HTR-8/SVneo (cell line): ENCODE data around the gene LIN28B.
"Not testable (repeated sequence)": the region's sequence is repeated elsewhere in the genome, so short reads cannot be mapped to it uniquely, and the experiment has no call there.

Experiments used
- DNase-seq: peaks from one replicate; pipeline ENCODE4 v3.0.0; 2011; ENCODE audit warnings: low spot score, mixed read lengths; ENCODE audit not compliant: insufficient read length
- FAIRE-seq: peaks from 2 replicates; lab custom pipeline; 2011; peaks lifted over from hg19 to GRCh38; lab: Jason Lieb, UNC

LIN28B gene

GRCh38 chr6:105001906-105002305, 45.0 kb downstream of the LIN28B start:
- FAIRE-seq: no peak
- no peak for DNase-seq

GRCh38 chr6:105005451-105005850, 48.5 kb downstream of the LIN28B start:
- DNase-seq (no peak), FAIRE-seq (no peak)

GRCh38 chr6:105013459-105013858, 56.6 kb downstream of the LIN28B start:
- FAIRE-seq: not testable (repeated sequence)

GRCh38 chr6:105014448-105014847, 57.5 kb downstream of the LIN28B start:
- FAIRE-seq (no peak), DNase-seq (no peak)

More at GRCh38 chr6:105013459-105013858, 56.6 kb downstream of the LIN28B start:
- not testable (repeated sequence) for DNase-seq

- no peak for FAIRE-seq
Measured at GRCh38 chr6:105014954-105015353, 58.0 kb downstream of the LIN28B start.

GRCh38 chr6:105015482-105015881, 58.6 kb downstream of the LIN28B start:
- DNase-seq (peak; percentile 22), FAIRE-seq (no peak)

More at GRCh38 chr6:105014954-105015353, 58.0 kb downstream of the LIN28B start:
- peak; percentile 3 for DNase-seq

- FAIRE-seq (no peak), DNase-seq (no peak)
Measured at GRCh38 chr6:105019285-105019684, 62.4 kb downstream of the LIN28B start.

- DNase-seq: no peak
- FAIRE-seq: no peak
Measured at GRCh38 chr6:105021399-105021798, 64.5 kb downstream of the LIN28B start.

- no peak for FAIRE-seq
Measured at GRCh38 chr6:105022416-105022815, 65.5 kb downstream of the LIN28B start.

GRCh38 chr6:105024803-105025202, 67.9 kb downstream of the LIN28B start:
- DNase-seq: no peak
- no peak for FAIRE-seq

More at GRCh38 chr6:105022416-105022815, 65.5 kb downstream of the LIN28B start:
- DNase-seq: no peak

GRCh38 chr6:105028898-105029297, 72.0 kb downstream of the LIN28B start:
- FAIRE-seq: no peak
- DNase-seq: no peak

- DNase-seq: no peak
- no peak for FAIRE-seq
Measured at GRCh38 chr6:105029581-105029980, 72.7 kb downstream of the LIN28B start.

- FAIRE-seq (no peak), DNase-seq (no peak)
Measured at GRCh38 chr6:105034470-105034869, 77.6 kb downstream of the LIN28B start.

- DNase-seq: no peak
- FAIRE-seq: no peak
Measured at GRCh38 chr6:105035299-105035698, 78.4 kb downstream of the LIN28B start.

- no peak for FAIRE-seq
Measured at GRCh38 chr6:105036351-105036750, 79.4 kb downstream of the LIN28B start.

GRCh38 chr6:105038259-105038658, 81.4 kb downstream of the LIN28B start:
- no peak for DNase-seq
- no peak for FAIRE-seq

More at GRCh38 chr6:105036351-105036750, 79.4 kb downstream of the LIN28B start:
- no peak for DNase-seq

GRCh38 chr6:105041880-105042279, 85.0 kb downstream of the LIN28B start:
- no peak for DNase-seq
- FAIRE-seq: no peak

GRCh38 chr6:105042648-105043047, 85.7 kb downstream of the LIN28B start:
- DNase-seq (no peak), FAIRE-seq (no peak)

- FAIRE-seq: no peak
- no peak for DNase-seq
Measured at GRCh38 chr6:105043979-105044378, 87.1 kb downstream of the LIN28B start.

- DNase-seq: no peak
- FAIRE-seq: no peak
Measured at GRCh38 chr6:105045526-105045925, 88.6 kb downstream of the LIN28B start.

- no peak for DNase-seq
- no peak for FAIRE-seq
Measured at GRCh38 chr6:105051941-105052471, 95.1 kb downstream of the LIN28B start.

- FAIRE-seq (no peak), DNase-seq (no peak)
Measured at GRCh38 chr6:105056646-105057045, 99.7 kb downstream of the LIN28B start.
